ENCODE results near the gene ENGASE. TPM values are rescaled to one million over a fixed set of nuclear protein-coding genes. Genes with fewer than 3 reads are reported as not detected.

The ENGASE gene
- total and polyA plus RNA-seq, 2 donors (not counting 1 experiment from before 2014, with no cell fraction given) = 92.1 to 122 TPM

DNA sequence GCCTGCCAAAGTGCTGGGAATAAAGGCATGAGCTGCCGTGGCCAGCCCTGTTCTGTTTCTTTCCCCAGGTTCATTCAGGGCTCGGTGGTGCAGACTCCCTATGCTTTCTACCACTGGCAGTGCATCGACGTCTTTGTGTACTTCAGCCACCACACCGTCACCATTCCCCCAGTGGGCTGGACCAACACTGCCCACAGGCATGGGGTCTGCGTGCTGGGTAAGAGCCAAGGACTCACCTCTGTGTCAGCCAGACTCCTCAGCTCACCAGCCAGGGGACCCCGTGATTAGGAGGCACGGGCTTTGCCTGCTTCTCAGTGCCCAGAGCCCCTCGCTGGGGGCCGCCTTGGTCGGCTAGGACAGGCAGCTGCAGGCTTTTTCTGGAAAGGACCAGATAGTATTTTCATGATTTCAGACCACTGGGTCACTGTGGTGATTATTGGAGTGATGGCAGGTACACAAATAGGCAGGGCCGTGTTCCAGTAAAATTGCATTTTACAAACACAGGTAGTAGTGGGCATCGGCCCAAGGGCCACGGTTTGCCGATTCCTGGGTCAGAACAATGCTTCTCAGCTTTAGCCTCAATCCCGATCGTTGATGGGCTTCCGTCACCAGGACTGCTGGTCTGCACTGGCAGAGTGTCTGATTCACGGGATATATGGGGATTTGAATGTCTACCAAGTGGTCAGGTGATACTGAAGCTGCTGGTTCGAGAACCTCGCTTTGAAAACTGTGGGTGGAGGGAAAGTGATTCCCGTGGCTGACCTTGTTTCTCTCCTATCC, 5.0 kb downstream of the ENGASE start:
- H3K4me1 Mint-ChIP-seq = peaks cover 10% of the 10 kb centered on the region
- CTCF ChIA-PET = interaction anchor here (1.4 to 1.9 kb wide), 3 partner anchors 14 to 321 kb away, joined by 3 to 5 read pairs (median 3); no protein-coding TSS in a partner anchor
- no peaks in the 10 kb centered on the region for H3K9me3 Mint-ChIP-seq (ENCODE audit: insufficient read depth)
- Histone ChIP-seq H4K20me1 (ENCODE audit: control insufficient read depth, insufficient read depth, low read length, poor library complexity, severe bottlenecking) (no peaks in the 10 kb centered on the region), H3K4me2 (replicated peaks; ENCODE audit: low read depth, low read length, poor library complexity, severe bottlenecking) (no peak overlapping the region), H3K9ac (ENCODE audit: low read length) (no peak overlapping the region), H3K9me3 (ENCODE audit: control extremely low read depth in 1 of 3, control insufficient read depth in 2 of 3, insufficient read depth in 1 of 3, low read length in 2 of 3) (no peaks in the 10 kb centered on the region), H3K36me3 (replicated peaks in 1 of 2; ENCODE audit: control extremely low read depth in 1 of 2, control insufficient read depth in 1 of 2, extremely low read depth in 1 of 2, insufficient read depth in 2 of 2, low read length in 1 of 2) (peaks cover 0 to 27% of the 10 kb centered on the region in 2 experiments), H3K79me2 (ENCODE audit: control insufficient read depth, insufficient read depth, low read length) (no peaks in the 10 kb centered on the region), H3K4me3 (ENCODE audit: control extremely low read depth in 1 of 5, extremely low read depth in 1 of 5, insufficient read depth in 1 of 5, low read depth in 2 of 5, low read length in 4 of 5) (no peak overlapping the region), H3K27ac (ENCODE audit: low read length in 2 of 2) (no peak overlapping the region), H2AFZ (ENCODE audit: insufficient read depth, low read depth, low read length, poor library complexity, severe bottlenecking) (no peak overlapping the region), H3K4me1 (ENCODE audit: control insufficient read depth in 2 of 2, insufficient read depth in 2 of 2, low read length in 2 of 2) (peaks cover 7 to 10% of the 10 kb centered on the region in 2 donors), H3K27me3 (replicated peaks in 1 of 4; ENCODE audit: control extremely low read depth in 1 of 4, control insufficient read depth in 3 of 4, insufficient read depth in 4 of 4, low read length in 3 of 4) (no peaks in the 10 kb centered on the region)
- H3K27me3 Mint-ChIP-seq = no peaks in the 10 kb centered on the region
- no peak overlapping the region for H3K27ac Mint-ChIP-seq
- 97% methylated on average over 21 of the region's 22 CpGs for WGBS (ENCODE audit: insufficient coverage)
- DNase-seq (no peak), ATAC-seq (ENCODE audit: low read depth) (no peak)
- intact Hi-C loops (cut with micrococcal nuclease) = loop anchor here (5.0 kb wide), 1 partner anchor 32 kb away; no protein-coding TSS in a partner anchor
- H3K4me3 Mint-ChIP-seq = no peak overlapping the region
- TF ChIP-seq EZH2 (IDR thresholded peaks at IDR 0.05; ENCODE audit: borderline replicate concordance, insufficient read depth, low read depth, low read length, poor library complexity, severe bottlenecking) = no peak
- TF ChIP-seq, protein P1, sequence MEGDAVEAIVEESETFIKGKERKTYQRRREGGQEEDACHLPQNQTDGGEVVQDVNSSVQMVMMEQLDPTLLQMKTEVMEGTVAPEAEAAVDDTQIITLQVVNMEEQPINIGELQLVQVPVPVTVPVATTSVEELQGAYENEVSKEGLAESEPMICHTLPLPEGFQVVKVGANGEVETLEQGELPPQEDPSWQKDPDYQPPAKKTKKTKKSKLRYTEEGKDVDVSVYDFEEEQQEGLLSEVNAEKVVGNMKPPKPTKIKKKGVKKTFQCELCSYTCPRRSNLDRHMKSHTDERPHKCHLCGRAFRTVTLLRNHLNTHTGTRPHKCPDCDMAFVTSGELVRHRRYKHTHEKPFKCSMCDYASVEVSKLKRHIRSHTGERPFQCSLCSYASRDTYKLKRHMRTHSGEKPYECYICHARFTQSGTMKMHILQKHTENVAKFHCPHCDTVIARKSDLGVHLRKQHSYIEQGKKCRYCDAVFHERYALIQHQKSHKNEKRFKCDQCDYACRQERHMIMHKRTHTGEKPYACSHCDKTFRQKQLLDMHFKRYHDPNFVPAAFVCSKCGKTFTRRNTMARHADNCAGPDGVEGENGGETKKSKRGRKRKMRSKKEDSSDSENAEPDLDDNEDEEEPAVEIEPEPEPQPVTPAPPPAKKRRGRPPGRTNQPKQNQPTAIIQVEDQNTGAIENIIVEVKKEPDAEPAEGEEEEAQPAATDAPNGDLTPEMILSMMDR (IDR thresholded peaks at IDR 0.05) = no peak
- POLR2A ChIA-PET = no interaction called here

DNA sequence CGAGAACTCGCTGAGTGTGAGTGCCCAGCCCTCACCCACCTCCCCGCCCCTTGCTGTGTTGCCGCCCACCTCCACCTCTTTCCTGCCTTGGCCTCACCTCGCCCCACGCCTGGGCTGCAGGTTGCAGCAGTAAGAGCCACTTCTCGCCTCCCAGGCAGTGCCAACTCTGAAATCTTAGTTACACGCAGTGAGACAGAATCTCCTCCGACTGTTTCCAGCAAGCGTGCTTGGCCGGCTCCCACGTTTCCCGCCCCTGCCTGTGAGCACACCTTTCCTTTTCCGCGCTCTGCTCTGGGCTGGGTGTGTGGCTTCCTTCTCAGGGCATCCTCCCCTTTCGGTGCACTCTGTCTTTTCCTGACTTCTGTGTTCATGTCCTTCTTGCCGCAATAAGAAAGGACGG, 5.7 kb downstream of the ENGASE start:
- ChIA-PET CTCF (interaction anchor here (1.5 to 10.5 kb wide), 2 partner anchors 15 to 312 kb away, joined by 3 to 370 read pairs; no protein-coding TSS in a partner anchor), POLR2A (no interaction called here)
- H3K4me2 ChIP-seq (replicated peaks; ENCODE audit: low read depth, low read length, poor library complexity, severe bottlenecking) = no peak overlapping the region
- DNase-seq (no peak), ATAC-seq (ENCODE audit: low read depth) (no peak)
- Mint-ChIP-seq H3K4me3 (no peak overlapping the region), H3K27me3 (no peaks in the 10 kb centered on the region), H3K27ac (no peak overlapping the region), H3K4me1 (peaks cover 8% of the 10 kb centered on the region), H3K9me3 (ENCODE audit: insufficient read depth) (no peaks in the 10 kb centered on the region)
- H3K27me3 ChIP-seq (replicated peaks in 1 of 4; ENCODE audit: control extremely low read depth in 1 of 4, control insufficient read depth in 3 of 4, insufficient read depth in 4 of 4, low read length in 3 of 4) = no peaks in the 10 kb centered on the region
- intact Hi-C loops (cut with micrococcal nuclease) = loop anchor here (5.0 kb wide), 1 partner anchor 33 kb away; no protein-coding TSS in a partner anchor
- H3K4me3 ChIP-seq (ENCODE audit: control extremely low read depth in 1 of 5, extremely low read depth in 1 of 5, insufficient read depth in 1 of 5, low read depth in 2 of 5, low read length in 4 of 5) = no peak overlapping the region
- TF ChIP-seq, protein P1 (IDR thresholded peaks at IDR 0.05) = no peak
- TF ChIP-seq EZH2 (IDR thresholded peaks at IDR 0.05; ENCODE audit: borderline replicate concordance, insufficient read depth, low read depth, low read length, poor library complexity, severe bottlenecking) = no peak
- peaks cover 6 to 8% of the 10 kb centered on the region in 2 donors for H3K4me1 ChIP-seq (ENCODE audit: control insufficient read depth in 2 of 2, insufficient read depth in 2 of 2, low read length in 2 of 2)
- H2AFZ ChIP-seq (ENCODE audit: insufficient read depth, low read depth, low read length, poor library complexity, severe bottlenecking) = no peak overlapping the region
- H4K20me1 ChIP-seq (ENCODE audit: control insufficient read depth, insufficient read depth, low read length, poor library complexity, severe bottlenecking) = no peaks in the 10 kb centered on the region
- H3K27ac ChIP-seq (ENCODE audit: low read length in 2 of 2) = no peak overlapping the region
- no peak overlapping the region for H3K9ac ChIP-seq (ENCODE audit: low read length)
- H3K79me2 ChIP-seq (ENCODE audit: control insufficient read depth, insufficient read depth, low read length) = no peaks in the 10 kb centered on the region
- peaks cover 0 to 34% of the 10 kb centered on the region in 2 experiments for H3K36me3 ChIP-seq (replicated peaks in 1 of 2; ENCODE audit: control extremely low read depth in 1 of 2, control insufficient read depth in 1 of 2, extremely low read depth in 1 of 2, insufficient read depth in 2 of 2, low read length in 1 of 2)
- H3K9me3 ChIP-seq (ENCODE audit: control extremely low read depth in 1 of 3, control insufficient read depth in 2 of 3, insufficient read depth in 1 of 3, low read length in 2 of 3) = no peaks in the 10 kb centered on the region
- 95% methylated on average over 18 of the region's 18 CpGs for WGBS (ENCODE audit: insufficient coverage)
